ENCODE data around the gene BBS7. TPM values are rescaled to one million over a fixed set of nuclear protein-coding genes. Genes with fewer than 3 reads are reported as not detected.

Gene BBS7
- total and polyA plus RNA-seq, 2 of the 13 experiments (the other 11 are each of a cell fraction or from before 2014, with no cell fraction given), result 9.0 to 15.7 TPM

GRCh38 chr4:121799208-121799823 is 71.0 kb downstream of the BBS7 start (continued):
- TF ChIP-seq SOX6 (IDR thresholded peaks at IDR 0.05), result no peak
- TF ChIP-seq SOX6 (CRISPR knock-in tag; IDR thresholded peaks at IDR 0.05), result no peak
- TF ChIP-seq ZNF33A (CRISPR knock-in tag; IDR thresholded peaks at IDR 0.05; ENCODE audit: borderline replicate concordance), result no peak
- no peak for TF ChIP-seq SMC3 (IDR thresholded peaks at IDR 0.05; ENCODE audit: low read length)
- TF ChIP-seq PAXIP1 (CRISPR knock-in tag; conservative IDR thresholded peaks at IDR 0.05), result peak; percentile 77
- no peak for TF ChIP-seq IRF1 (CRISPR knock-in tag; IDR thresholded peaks at IDR 0.05; ENCODE audit: low read depth)
- TF ChIP-seq HMG20A (CRISPR knock-in tag; IDR thresholded peaks at IDR 0.05; ENCODE audit: borderline replicate concordance), result peak; percentile 26; the same call in 1 of the 2 replicates
- TF ChIP-seq KAT8 (CRISPR knock-in tag; IDR thresholded peaks at IDR 0.05), result peak; percentile 30; the same call in 1 of the 2 replicates
- TF ChIP-seq, protein P1, sequence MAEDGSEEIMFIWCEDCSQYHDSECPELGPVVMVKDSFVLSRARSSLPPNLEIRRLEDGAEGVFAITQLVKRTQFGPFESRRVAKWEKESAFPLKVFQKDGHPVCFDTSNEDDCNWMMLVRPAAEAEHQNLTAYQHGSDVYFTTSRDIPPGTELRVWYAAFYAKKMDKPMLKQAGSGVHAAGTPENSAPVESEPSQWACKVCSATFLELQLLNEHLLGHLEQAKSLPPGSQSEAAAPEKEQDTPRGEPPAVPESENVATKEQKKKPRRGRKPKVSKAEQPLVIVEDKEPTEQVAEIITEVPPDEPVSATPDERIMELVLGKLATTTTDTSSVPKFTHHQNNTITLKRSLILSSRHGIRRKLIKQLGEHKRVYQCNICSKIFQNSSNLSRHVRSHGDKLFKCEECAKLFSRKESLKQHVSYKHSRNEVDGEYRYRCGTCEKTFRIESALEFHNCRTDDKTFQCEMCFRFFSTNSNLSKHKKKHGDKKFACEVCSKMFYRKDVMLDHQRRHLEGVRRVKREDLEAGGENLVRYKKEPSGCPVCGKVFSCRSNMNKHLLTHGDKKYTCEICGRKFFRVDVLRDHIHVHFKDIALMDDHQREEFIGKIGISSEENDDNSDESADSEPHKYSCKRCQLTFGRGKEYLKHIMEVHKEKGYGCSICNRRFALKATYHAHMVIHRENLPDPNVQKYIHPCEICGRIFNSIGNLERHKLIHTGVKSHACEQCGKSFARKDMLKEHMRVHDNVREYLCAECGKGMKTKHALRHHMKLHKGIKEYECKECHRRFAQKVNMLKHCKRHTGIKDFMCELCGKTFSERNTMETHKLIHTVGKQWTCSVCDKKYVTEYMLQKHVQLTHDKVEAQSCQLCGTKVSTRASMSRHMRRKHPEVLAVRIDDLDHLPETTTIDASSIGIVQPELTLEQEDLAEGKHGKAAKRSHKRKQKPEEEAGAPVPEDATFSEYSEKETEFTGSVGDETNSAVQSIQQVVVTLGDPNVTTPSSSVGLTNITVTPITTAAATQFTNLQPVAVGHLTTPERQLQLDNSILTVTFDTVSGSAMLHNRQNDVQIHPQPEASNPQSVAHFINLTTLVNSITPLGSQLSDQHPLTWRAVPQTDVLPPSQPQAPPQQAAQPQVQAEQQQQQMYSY (CRISPR knock-in tag; IDR thresholded peaks at IDR 0.05), result no peak
- TF ChIP-seq, protein P2, sequence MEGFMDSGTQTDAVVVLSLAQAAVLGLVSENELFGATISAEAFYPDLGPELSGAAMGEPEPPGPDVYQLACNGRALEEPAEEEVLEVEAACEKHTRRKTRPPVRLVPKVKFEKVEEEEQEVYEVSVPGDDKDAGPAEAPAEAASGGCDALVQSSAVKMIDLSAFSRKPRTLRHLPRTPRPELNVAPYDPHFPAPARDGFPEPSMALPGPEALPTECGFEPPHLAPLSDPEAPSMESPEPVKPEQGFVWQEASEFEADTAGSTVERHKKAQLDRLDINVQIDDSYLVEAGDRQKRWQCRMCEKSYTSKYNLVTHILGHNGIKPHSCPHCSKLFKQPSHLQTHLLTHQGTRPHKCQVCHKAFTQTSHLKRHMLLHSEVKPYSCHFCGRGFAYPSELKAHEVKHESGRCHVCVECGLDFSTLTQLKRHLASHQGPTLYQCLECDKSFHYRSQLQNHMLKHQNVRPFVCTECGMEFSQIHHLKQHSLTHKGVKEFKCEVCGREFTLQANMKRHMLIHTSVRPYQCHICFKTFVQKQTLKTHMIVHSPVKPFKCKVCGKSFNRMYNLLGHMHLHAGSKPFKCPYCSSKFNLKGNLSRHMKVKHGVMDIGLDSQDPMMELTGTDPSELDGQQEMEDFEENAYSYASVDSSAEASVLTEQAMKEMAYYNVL (CRISPR knock-in tag; IDR thresholded peaks at IDR 0.05; ENCODE audit: borderline replicate concordance), result no peak
- no peak for TF ChIP-seq NCOA2 (CRISPR knock-in tag; IDR thresholded peaks at IDR 0.05)
- no peak for TF ChIP-seq ZNF326 (CRISPR knock-in tag; IDR thresholded peaks at IDR 0.05; ENCODE audit: borderline replicate concordance)
- no peak for TF ChIP-seq ZNF292 (CRISPR knock-in tag; IDR thresholded peaks at IDR 0.05; ENCODE audit: borderline replicate concordance, low read depth)
- TF ChIP-seq FOXO4 (CRISPR knock-in tag; conservative IDR thresholded peaks at IDR 0.05), result no peak
- TF ChIP-seq ZNF878 (CRISPR knock-in tag; IDR thresholded peaks at IDR 0.05), result no peak
- no peak for TF ChIP-seq TCF7 (IDR thresholded peaks at IDR 0.05; ENCODE audit: low read depth)
- no peak for TF ChIP-seq REPIN1 (CRISPR knock-in tag; IDR thresholded peaks at IDR 0.05; ENCODE audit: borderline replicate concordance, low read depth)
- no peak for TF ChIP-seq JUND (CRISPR knock-in tag; IDR thresholded peaks at IDR 0.05)

Data from HepG2 (cell line).